ENCODE results near the gene SLC6A7.

SLC6A7 gene

DNA sequence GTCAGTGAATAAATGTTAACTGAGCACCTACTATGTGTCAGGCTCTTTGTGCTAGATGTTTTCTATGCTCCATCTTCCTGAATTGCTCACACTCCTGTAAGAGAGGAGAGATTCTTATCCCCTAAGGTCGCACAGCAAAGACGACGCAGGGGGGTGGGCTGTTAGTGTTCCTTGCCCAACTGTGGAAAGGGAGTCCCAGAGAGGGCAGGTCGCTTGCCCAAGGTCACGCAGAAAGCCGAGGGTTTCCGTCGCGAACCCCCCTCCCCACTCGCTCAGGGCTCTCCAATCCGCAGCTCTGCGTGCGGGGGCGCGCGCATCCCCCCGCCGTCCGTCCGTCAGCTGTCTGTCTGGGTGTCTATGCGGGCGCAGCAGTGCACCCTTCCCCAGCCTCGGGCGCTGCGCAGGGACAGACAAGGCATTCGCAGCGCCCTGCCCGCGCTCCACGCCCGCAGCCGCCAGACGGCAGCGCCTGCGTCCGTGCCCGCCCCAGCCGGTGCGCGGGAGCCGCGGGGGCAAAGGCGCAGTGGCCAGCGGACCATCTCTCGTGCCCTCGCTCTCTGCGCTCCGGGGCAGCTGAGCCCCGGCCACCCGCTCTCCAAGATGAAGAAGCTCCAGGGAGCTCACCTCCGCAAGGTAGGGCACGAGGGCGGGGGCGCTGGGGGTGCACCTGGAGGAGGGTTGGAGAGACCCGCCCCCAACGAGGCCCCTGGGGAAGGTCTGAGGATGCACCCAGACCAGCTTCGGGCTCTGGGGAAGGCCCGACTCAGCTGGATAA lies at the start of gene SLC6A7:
SLC6A7 (plus strand) TSS at position 335 of the 775 bp plus-strand sequence; CDS start at position 601, 266 bp downstream.
- DNase-seq, result no peak

DNA sequence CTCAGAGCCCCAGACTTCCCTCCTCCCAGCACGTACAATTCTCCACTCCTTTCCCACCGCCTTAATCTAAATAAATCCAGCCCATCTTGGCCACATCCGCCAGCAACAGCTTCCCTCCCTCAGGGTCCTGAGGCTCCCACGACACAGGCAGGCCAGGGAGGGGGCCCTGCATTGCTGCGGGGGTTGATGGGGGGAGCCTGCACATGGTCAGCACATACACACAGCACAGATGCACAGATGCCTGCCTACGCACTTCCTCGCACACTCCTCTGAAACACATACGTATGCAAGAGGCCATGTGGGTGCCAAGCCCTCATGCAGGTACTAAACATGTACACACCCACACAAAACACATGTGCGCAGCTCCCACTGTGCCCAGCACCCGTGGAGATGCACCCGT lies 49.0 kb upstream of the SLC6A7 start:
- DNase-seq, result no peak

DNA sequence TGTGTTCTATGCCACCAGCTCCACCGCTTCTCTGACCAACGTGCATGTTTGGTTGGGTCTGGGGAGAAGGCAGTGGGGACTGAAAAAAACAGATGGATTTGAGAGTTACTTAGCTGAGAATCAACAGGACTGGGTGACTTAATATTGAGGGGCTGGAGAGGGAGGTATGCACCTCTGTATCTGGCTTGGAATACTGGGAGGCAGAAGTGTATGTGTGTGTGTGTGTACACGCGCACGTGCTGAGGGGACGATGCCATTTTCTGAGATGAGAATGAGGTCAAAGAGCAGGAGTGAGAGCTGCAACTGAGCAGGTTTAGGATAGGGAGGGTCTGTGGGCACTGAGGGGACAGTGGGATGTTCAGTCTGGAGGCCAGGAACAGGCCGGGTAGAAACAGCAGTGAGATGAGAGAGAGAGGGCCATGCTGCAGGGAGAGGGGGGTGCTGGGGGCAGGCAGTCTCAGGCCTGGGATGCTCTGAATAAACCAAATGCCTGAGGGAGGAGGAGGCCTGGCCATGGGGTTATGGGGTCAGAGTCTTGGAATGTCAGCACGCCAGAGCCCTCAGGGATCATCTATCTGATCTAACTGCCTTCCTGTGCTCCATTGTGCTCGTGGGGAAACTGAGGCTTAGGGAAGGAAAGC lies 48.2 kb upstream of the SLC6A7 start:
- no peak for DNase-seq

DNA sequence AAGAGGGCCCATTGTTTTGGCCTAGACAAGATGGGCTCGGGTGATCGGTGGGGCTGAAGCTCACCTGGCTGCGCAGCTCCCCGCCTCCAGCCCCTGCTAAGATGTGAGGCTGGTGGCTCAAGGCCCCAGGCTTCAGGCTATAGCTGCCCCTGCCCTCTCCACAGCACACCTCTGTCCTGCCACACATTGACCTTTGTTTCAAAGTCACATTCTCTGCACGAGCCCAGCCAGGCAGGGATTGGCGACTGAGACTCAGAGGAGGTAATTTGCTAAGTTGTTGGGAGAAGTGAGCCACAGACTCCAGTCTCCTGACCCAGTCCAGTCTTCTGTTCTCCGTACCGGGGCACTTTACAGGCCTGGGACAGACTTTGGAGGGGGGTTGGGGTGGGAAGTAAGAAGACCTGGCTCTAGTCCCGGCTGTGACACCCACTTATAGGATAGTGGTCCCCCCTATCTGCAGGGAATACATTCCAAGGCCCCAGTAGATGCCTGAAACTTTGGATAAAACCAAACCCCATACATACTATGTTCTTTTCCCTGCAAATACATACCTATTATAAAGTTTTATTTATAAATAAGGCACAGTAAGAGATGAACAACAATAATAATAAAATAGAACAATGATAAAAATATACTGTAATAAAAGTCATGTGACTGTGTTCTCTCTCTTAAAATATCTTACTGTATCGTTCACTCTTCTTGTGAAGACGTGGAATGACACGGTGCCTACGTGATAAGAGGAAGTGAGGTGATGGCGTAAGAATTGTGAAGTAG lies 47.5 kb upstream of the SLC6A7 start:
- no peak for DNase-seq

DNA sequence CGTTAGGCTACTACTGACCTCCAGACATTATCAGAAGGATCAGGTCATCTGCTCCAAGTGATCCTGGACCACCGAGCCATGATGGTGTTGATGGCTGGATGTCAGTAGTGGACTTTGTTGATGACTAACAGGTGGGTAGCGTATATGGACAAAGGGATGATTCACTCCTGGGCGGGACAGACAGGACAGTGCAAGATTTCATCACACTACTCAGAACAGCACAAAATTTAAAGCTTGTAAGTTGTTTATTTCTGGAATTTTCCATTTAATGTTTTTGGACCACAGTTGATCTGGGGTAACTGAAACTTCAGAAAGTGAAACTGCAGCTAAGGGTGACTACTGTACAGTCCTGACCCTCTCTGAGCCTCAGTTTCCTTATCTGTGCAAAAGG lies 46.9 kb upstream of the SLC6A7 start:
- no peak for DNase-seq

DNA sequence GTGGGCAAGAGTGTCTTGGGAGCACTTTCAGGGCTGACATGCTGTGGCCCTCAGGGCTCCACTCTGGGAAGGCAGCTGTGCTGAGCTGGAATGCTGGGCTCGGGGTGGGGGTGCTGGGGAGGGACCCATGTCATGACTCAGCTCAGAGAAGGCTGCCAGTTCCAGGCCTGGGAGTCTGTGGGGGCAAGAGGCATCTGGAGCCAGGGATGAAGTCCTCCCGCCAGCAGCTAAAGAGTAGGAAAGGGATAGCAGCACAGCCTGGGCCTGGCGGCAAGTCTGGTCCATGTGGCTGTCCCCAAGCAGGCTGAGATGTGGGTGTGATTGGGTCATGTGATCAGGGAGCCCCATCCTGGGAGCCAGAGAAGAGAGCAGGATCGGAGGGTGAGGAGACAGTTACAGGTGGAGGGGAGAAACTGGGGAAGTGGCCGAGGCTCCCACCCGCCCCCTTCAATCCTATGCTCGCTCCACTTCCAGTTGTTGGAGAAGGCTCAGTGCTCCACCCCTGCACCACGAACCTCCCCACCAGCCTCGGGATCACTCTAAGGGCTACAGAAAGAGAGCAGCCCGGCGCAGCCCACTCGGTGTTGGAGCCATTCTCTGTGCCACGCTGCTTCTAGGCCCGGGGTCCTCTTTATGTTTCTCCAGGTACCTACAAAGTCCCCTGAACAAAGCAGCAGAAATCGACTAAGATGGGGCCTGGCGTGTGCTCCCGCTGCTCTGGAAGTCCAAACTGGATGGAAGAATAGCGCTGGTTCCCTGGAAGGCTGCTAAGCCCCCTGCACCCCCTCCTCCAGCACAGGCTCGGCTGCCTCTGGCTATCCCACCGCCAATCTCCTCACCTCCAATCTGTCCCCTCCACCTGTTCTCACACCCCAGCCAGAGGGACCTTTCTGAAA lies 46.3 kb upstream of the SLC6A7 start:
- no peak for DNase-seq

DNA sequence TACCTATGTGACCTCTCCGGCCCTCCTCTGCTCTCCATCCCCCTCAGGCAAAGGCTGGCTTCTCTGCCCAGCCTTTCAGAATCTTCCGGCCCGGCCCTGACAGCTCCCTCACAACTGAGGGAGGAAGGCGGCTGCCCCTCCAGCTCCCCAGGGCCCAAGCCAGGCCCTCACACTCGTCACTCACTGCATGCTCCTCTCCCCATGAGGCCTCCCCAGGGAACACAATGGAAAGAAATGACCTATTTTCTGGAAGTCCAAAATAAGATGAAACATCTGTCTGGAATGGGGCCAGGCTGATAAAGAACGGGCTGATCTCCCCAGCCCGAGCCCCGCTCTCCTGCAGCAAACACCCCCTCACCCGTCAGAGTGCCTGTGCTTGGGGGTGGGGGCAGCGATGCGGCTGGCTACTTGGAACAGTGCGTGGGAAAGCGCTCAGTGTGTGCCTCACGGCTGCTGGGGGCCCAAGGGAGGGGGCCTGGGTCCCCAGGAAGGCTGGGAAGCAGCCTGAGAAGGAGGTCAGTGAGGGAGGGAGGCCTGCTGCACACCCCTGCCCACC lies 45.5 kb upstream of the SLC6A7 start:
- DNase-seq, result no peak

DNA sequence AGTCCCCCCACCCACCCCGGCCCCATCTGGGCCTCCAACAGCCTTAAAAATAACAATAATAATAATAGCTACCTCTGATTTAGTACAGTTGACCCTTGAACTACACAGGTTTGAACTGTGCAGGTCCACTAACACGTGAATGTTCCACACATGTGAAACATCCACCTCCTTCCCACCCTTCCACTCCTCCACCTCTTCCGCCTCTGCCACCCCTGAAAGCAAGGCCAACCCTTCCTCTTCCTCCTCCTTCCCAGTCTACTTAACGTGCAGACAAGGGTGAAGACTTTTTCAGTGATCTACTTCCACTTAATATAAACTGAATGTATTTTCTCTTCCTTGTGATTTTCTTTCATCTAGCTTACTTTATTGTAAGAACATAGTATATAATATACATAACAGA lies 45.0 kb upstream of the SLC6A7 start:
- DNase-seq, result no peak

DNA sequence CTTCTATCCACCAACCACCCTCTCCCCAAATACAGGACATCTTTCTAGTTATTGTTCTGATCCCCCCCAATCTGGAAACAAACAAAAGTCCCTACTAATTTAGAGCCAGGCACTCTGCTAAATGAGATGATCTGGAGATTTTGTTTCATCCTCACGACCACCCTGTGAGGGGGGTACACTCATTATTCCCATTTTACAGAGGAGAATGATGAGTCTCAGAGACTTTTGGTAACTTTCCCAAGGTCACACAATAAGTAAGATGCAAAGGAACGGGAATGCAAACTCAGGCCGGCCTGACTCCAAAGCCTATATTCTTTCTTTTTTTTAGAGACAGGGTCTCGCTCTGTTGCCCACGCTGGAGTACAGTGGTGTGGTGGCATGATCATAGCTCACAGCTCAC lies 43.6 kb upstream of the SLC6A7 start:
- no peak for DNase-seq

DNA sequence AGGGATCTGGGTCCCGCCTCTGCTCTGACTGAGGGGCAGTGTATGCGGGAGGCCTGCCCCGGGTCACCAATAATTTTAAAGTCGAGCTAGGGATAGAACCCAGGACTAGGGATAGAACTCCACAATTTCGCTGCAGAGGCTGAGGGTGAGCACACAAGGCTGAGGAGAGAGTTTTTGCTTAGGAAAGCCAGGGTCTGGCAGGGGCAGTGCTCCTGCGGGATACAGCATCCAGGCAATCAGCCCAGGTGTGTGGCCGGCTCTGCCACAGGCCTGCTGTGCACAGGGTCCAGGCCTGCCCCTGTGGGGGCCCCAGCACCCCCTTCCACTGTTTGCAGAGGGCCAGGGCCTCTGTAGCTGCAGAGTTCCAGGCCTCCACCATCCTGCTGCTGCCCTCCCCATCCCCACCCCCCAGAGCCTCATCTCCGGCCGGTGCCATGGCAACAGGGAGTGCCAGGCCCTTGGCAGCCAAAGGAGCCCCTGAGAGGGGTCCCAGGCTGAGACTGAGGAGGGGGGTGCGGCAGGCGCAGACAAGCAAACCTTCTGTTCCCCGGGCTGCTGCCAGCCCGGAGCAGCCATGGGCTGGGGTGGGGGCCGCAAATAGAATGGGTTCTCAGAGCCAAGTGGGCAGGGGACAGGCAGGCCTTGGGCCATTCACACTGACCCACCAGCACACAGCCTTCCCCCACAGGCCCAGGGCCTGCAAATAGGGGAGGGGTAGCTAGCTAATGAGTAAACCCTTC lies 42.8 kb upstream of the SLC6A7 start:
- peak; percentile 43 for DNase-seq

DNA sequence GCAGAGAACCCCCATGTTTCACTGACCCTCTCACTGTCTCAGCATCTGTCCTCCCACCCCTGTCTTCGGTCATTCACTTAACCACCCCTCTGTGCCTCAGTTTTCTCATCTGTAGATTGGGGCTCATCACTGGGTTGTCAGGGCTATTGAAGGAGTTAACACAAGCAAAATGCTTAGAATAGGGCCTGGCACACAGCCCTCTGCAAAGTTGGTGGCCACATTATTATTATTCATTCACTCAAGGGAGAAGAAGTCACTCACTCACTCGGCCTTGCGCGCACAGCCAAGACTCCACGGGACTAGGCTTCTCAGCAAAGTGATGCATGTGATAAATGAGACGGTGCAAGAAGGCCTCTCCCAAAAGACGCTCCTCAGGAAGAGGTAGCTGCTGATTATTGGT lies 42.2 kb upstream of the SLC6A7 start:
- peak; percentile 48 for DNase-seq

DNA sequence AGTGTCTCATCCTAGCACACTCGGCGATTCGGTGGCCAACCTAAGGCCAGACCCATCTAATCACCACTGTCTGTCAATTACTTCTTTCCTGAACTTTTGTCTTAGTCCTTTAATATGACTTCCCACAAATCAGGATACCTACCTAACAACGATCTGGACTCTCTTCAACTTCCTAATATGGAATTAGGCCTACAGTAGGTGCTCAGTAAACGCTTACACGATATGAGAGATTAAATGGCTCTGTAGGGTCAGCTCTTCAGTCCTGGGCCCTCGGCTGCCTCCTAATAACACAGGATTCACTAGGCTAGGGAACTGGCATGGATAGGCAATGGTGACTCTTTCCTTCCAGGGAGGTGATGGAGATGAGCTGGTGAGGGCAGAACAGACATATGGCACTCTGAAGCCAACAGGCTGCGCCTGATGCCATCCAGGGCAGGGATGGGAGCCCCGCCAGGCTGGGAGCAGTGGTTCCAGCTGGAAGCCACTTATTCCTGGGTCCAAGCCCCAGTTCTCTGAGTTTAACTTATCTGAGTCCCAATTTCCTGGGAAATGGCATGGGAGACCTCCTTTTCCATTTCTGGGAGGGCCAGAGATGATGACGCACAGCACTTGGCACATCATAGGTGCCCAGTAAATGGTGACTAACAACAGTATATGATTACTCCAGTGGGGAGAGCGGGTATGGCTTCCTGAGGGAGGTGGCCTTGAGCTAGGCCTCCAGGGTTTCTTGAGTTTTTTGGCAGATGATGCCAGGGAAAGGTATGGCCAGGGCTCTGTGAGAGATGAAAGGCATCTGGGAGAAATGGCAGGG lies 41.5 kb upstream of the SLC6A7 start:
- DNase-seq, result peak; percentile 48

DNA sequence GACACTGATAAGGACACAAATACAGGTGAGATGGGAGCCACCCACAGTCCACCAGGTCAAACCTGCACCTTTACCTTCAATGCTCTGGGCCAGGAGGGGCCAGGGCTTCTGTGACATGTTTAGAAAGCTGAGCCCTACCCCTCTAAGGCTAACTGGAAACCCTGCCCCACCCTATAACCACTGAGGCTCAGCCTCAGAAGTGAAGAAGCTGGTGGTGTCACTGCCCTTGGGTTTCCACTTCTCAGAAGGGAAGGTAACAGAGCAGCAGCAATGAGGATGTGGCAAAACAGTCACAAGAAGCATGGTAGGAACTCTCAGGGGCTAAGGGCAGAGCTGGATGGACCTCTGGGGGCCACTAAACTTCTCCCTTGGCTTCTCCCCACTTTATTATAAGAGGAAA lies 40.2 kb upstream of the SLC6A7 start:
- no peak for DNase-seq

DNA sequence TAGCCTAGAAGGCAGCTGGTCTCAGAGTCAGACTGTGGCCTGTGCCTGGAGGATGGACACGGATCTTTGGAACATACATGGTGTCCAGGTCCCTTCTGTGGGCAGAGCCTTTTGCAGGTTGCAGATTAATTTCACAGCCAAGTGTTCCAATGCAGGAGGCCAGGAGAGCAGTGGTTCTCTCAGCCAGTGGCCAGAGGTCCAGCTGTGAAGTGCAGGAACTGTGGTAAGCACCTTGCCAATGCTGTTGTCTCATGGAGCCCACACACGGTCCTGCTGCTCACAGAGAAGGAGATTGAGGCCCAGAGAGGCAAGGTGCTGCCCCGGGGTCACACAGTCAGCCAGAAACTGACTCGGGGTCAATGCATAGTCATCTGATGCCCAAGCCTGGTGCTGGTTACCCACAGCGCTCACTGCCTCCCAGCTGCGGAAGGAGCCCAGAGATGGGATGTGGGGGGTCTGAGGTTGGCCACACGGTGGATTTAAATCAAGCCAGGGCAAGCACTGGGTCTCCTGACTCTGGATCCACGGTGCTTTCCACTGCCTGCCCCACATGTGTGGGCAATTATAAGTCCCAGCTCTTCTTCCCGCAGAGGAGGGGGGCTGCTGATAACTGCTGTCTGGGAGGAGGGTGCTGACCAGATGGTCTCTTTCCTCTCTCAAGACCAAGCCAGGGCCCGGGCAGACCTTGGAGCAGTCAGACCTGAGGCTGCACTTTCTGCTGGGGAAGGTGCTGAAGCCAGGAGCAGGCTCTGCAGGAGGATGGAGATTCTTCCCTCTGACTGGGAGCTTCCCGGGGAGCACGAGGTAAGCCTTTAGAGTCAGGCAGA lies 37.0 kb upstream of the SLC6A7 start:
- DNase-seq, result no peak

DNA sequence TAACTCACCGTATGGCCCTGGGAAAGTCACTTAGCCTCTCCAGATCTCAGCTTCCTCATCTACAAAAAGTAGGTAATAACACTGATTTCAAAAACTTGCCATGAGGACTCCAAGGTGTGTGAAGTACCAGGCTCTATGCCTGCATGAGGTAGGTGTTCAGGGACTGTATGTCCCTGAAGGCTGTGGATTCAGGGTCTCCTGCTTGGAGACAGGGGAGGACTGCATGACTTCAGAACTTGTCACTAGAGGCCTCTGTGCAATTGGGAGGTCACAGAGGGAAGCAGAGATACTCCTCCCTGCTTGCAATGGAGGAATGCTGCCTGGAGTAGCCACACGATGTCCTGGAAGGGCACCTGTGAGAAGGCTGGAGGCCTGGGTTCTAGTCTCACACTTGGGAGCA lies 36.4 kb upstream of the SLC6A7 start:
- DNase-seq, result no peak

DNA sequence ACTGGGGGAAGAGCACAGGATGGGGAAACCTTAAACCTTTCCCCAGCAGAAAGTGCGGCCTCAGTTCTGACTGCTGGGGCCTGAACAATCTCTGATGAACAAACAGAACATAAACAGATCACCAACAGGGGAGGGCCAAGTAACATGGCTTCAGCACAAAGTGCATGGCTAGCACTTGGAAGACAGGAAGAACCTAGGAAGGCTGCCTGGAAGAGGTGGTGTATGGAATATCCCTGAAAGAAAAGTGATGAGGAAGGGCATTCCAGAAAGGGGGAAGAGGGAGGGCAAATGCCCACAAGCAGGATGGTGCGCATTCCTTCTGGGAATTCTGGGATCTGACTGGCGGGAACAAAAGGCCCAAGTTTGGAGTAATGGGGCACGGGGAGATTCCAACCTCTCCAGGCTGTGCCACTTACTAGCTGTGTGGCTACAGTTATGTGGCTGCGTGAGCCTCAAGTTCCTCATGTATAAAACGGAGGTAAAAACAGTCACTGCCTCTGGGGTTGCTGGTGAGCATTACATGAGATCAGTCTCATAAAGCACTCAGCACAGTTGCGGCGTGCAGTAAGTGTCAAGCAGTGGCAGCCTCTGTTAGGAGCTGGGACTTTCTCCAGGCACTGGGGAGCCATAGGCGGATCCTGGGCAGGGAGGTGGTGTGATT lies 35.8 kb upstream of the SLC6A7 start:
- DNase-seq, result no peak

DNA sequence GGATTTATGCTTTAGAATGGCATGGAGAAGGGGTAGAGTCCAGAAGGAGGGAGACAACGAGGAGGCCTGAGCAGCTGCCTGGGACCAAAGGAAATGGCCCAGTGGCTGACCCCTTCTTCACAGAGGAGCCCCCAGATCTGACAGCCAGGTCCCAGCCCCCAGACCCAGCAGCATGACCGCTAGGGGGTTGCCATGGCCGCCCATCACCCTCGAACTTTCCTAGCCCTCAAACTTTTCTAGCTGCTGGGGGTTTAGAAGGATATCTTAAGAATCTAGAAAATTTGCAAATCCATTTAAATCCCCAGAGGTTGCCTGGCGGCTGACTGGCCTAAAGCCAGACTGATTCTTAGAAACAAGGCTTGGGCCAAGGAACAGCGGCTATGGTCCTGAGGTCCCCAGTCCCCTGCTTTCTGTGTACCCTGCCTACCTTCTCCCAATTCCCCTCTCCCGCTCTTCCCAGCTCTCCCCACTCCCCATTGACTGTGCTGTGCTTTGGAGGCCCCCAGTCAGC lies 35.2 kb upstream of the SLC6A7 start:
- DNase-seq, result no peak

DNA sequence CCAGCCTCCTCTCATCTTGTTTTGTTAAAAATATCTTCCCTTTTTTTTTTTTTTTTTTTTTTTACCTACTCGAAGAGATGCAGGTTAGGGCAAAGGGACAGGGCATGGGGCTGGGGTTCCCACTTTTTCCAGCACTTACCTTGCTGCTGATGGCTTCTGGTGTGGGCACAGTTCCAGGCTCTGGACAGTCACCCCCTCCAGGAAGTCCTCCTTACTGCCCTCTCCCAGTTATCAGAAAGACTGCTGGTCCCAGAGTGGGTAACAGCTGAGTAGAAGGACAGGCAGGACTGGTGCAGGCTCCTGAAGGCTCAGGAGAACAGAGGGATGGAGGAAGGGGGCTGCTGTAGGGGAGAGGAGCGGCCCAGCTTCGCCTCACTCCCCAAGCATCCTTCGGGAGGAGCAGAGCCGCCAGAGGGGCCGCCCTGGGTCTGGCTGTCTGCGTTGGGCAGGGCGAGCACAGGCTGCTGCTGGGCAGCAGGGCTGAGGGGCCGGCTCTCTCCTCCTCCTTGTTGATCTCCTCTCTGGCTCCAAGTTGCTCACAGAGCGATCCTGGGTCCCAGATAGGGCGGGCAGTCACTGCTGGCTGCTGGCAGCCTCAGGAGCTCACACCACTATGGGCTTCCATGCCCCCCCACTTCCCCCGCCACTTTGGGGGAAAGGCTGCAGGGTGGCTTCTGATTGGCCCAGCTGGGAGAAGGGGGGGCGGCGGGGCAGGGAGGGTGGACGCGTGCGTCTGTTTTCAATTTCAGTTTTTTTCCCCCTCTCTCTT lies 34.4 kb upstream of the SLC6A7 start, which contains the start of gene PDGFRB:
PDGFRB (minus strand) TSS at position 588 of the 769 bp plus-strand sequence. CDS start 18,798 bp downstream, outside the sequence.
- peak; percentile 83 for DNase-seq

All from midbrain (tissue), 1 donor.